Left renal pelvis (tissue), 4 donors: ENCODE measurements around the gene RNF126. TPM values are rescaled to one million over a fixed set of nuclear protein-coding genes. Genes with fewer than 3 reads are reported as not detected.
"Not testable (repeated sequence)": the region's sequence is repeated elsewhere in the genome, so short reads cannot be mapped to it uniquely, and the experiment has no call there.

Experiments
- DNase-seq, 4 donors: peaks; one replicate each; pipeline ENCODE4 v3.0.0-alpha.2; 2013; ENCODE audit warnings: low read depth in 4 of 4, low spot score in 3 of 4
- polyA plus RNA-seq, 4 donors: library from polyadenylated mRNA; unstranded; fragments of 120-200 nt; gene quantifications; one replicate each; pipeline ENCODE4 v1.2.1, GENCODE V29; 2013; ENCODE audit not compliant: insufficient read length in 4 of 4

The RNF126 gene
- polyA plus RNA-seq, 4 donors = 19.4 to 37.5 (median 20.5) TPM

GRCh38 chr19:632579-633067 is 30.4 kb downstream of the RNF126 start:
- no peak for DNase-seq

- no peak for DNase-seq
Measured at GRCh38 chr19:629961-630714, 32.9 kb downstream of the RNF126 start.

- DNase-seq = not testable (repeated sequence)
Measured at GRCh38 chr19:629515-629914, 33.5 kb downstream of the RNF126 start.

GRCh38 chr19:628168-628567 is 34.8 kb downstream of the RNF126 start:
- no peak for DNase-seq

- not testable (repeated sequence) for DNase-seq
Measured at GRCh38 chr19:626566-626965, 36.4 kb downstream of the RNF126 start.

- DNase-seq = no peak
Measured at GRCh38 chr19:625257-625656, 37.8 kb downstream of the RNF126 start.

- no peak for DNase-seq
Measured at GRCh38 chr19:624433-625109, 38.4 kb downstream of the RNF126 start.

- DNase-seq = no peak
Measured at GRCh38 chr19:623974-624373, 39.0 kb downstream of the RNF126 start.

- no peak for DNase-seq
Measured at GRCh38 chr19:623175-623916, 39.7 kb downstream of the RNF126 start.

- DNase-seq = no peak
Measured at GRCh38 chr19:622666-623065, 40.3 kb downstream of the RNF126 start.

- no peak for DNase-seq
Measured at GRCh38 chr19:621819-622218, 41.2 kb downstream of the RNF126 start.

- DNase-seq = not testable (repeated sequence)
Measured at GRCh38 chr19:621191-621590, 41.8 kb downstream of the RNF126 start.

- DNase-seq = no peak
Measured at GRCh38 chr19:620166-620862, 42.7 kb downstream of the RNF126 start.

- no peak for DNase-seq
Measured at GRCh38 chr19:619286-620002, 43.6 kb downstream of the RNF126 start.

GRCh38 chr19:618674-619285 is 44.2 kb downstream of the RNF126 start:
- DNase-seq = no peak

- DNase-seq = no peak
Measured at GRCh38 chr19:618247-618619, 44.8 kb downstream of the RNF126 start.

GRCh38 chr19:617551-618246 is 45.3 kb downstream of the RNF126 start:
- DNase-seq = no peak

- DNase-seq = no peak
Measured at GRCh38 chr19:616747-617526, 46.1 kb downstream of the RNF126 start.
